Caco-2 (cell line): Measurements from ENCODE around the gene KIF13A. TPM values are rescaled to one million over a fixed set of nuclear protein-coding genes. Genes with fewer than 3 reads are reported as not detected.

Source experiments
- BruUV-seq: library from RNA; stranded (reverse); fragments of 400-500 nt; replicated peaks from 2 replicates; lab custom pipeline; 2021; lab: Mats Ljungman, UMichigan
- CTCF ChIA-PET: fragments of 300-600 bp; sonication (Branson Sonifier 250); formaldehyde crosslinking; loops from one replicate; lab custom pipeline; 2022; ENCODE audit warnings: antibody characterized with exemption; lab: Charles Lee
- POLR2A ChIA-PET: fragments of 300-600 bp; sonication (Branson Sonifier 250); formaldehyde crosslinking; loops from one replicate; lab custom pipeline; 2022; ENCODE audit warnings: antibody characterized with exemption; lab: Charles Lee
- DNase-seq, 2 experiments: peaks; one replicate each; pipeline versions ENCODE4 v3.0.0 to v3.0.0-alpha.2; 2020 to 2022
- H3K27me3 ChIP-seq: replicated peaks from 2 replicates; pipeline ENCODE4 v1.6.0; 2011; ENCODE audit warnings: low read length; ENCODE audit not compliant: control insufficient read depth, insufficient read depth
- H3K36me3 ChIP-seq: 2 replicates; pipeline ENCODE4 v1.5.1; 2011; ENCODE audit warnings: low read length; ENCODE audit not compliant: control insufficient read depth, insufficient read depth
- H3K4me1 ChIP-seq: fragments of 250-450 bp; sonication (Bioruptor Pico); 2 replicates; pipeline ENCODE4 v1.5.1; 2020; ENCODE audit warnings: mild to moderate bottlenecking
- H3K4me3 ChIP-seq: 2 replicates; pipeline ENCODE4 v1.5.1; 2011; ENCODE audit warnings: low read depth, mild to moderate bottlenecking, control low read depth, low read length
- H3K9me3 ChIP-seq: fragments of 250-450 bp; sonication (Bioruptor Pico); 2 replicates; pipeline ENCODE4 v1.5.1; 2020; ENCODE audit warnings: mild to moderate bottlenecking, moderate library complexity
- H3K27ac Mint-ChIP-seq: one replicate; pipeline ENCODE4 v1.8.0; 2022; ENCODE audit warnings: mixed read lengths; ENCODE audit not compliant: unreplicated experiment
- H3K27me3 Mint-ChIP-seq: one replicate; pipeline ENCODE4 v1.8.0; 2022; ENCODE audit warnings: mixed read lengths; ENCODE audit not compliant: insufficient read depth, unreplicated experiment
- H3K36me3 Mint-ChIP-seq: one replicate; pipeline ENCODE4 v1.8.0; 2022; ENCODE audit warnings: mild to moderate bottlenecking, mixed read lengths; ENCODE audit not compliant: insufficient read depth, unreplicated experiment
- H3K4me1 Mint-ChIP-seq: one replicate; pipeline ENCODE4 v1.8.0; 2022; ENCODE audit warnings: low read depth, mixed read lengths; ENCODE audit not compliant: unreplicated experiment
- H3K4me3 Mint-ChIP-seq: one replicate; pipeline ENCODE4 v1.8.0; 2022; ENCODE audit warnings: mild to moderate bottlenecking, moderate library complexity, mixed read lengths; ENCODE audit not compliant: unreplicated experiment
- H3K9me3 Mint-ChIP-seq: one replicate; pipeline ENCODE4 v1.8.0; 2022; ENCODE audit warnings: mixed read lengths; ENCODE audit not compliant: unreplicated experiment
- CTCF ChIP-seq, 2 experiments: fragments of 200-600 bp in 1 of 2; IDR thresholded peaks; 1 replicate in 1 of 2; 2 replicates in 1 of 2; pipeline versions ENCODE4 v1.5.1 to v1.8.0; 2011 to 2022; ENCODE audit warnings: antibody characterized with exemption in 1 of 2, control low read depth in 1 of 2, inconsistent platforms in 1 of 2, low read depth in 1 of 2, low read length in 1 of 2, mild to moderate bottlenecking in 1 of 2, moderate library complexity in 1 of 2; ENCODE audit not compliant: insufficient read depth in 1 of 2, severe bottlenecking in 1 of 2, unreplicated experiment in 1 of 2
- intact Hi-C: fragments of 100-400 bp; cut with micrococcal nuclease; formaldehyde crosslinking; loops from one replicate; pipeline ENCODE4 v1.10.0; 2022; ENCODE audit not compliant: unreplicated experiment
- total RNA-seq: library from RNA; stranded (reverse); gene quantifications from 2 replicates; pipeline ENCODE4 v1.2.3, GENCODE V29; 2022

The KIF13A gene
- total RNA-seq, 1 experiment from 2014 or later, result 13.8 TPM

- POLR2A ChIA-PET, result no interaction called here
- Histone ChIP-seq H3K36me3 (no peaks in the 10 kb centered on the region), H3K27me3 (no peaks in the 10 kb centered on the region), H3K4me3 (no peak overlapping the region), H3K9me3 (no peaks in the 10 kb centered on the region), H3K4me1 (peaks cover 30% of the 10 kb centered on the region)
- DNase-seq, result no peak
- no peak overlapping the region for H3K4me3 Mint-ChIP-seq
- BruUV-seq, result no TSS peak
- H3K36me3 Mint-ChIP-seq, result peaks cover 15% of the 10 kb centered on the region
- no peak for TF ChIP-seq CTCF (IDR thresholded peaks at IDR 0.05; ENCODE audit: insufficient read depth in 1 of 2, low read depth in 1 of 2, low read length in 1 of 2, severe bottlenecking in 1 of 2, unreplicated experiment in 1 of 2)
- H3K4me1 Mint-ChIP-seq, result peaks cover 16% of the 10 kb centered on the region
- H3K27ac Mint-ChIP-seq, result no peak overlapping the region
- H3K27me3 Mint-ChIP-seq, result no peaks in the 10 kb centered on the region
- no peaks in the 10 kb centered on the region for H3K9me3 Mint-ChIP-seq
- CTCF ChIA-PET, result no interaction called here
- intact Hi-C loops, result no loop called here
These were observed 277.1 kb downstream of the KIF13A start for GRCh38 chr6:17710331-17710730.

- no peaks in the 10 kb centered on the region for H3K36me3 ChIP-seq
- TF ChIP-seq CTCF (IDR thresholded peaks at IDR 0.05; ENCODE audit: insufficient read depth in 1 of 2, low read depth in 1 of 2, low read length in 1 of 2, severe bottlenecking in 1 of 2, unreplicated experiment in 1 of 2), result no peak
- no peaks in the 10 kb centered on the region for H3K9me3 Mint-ChIP-seq
- H3K4me1 Mint-ChIP-seq, result peaks cover 8% of the 10 kb centered on the region
- CTCF ChIA-PET, result no interaction called here
- H3K4me3 Mint-ChIP-seq, result no peak overlapping the region
- no peak overlapping the region for H3K4me3 ChIP-seq
- no peaks in the 10 kb centered on the region for H3K27me3 ChIP-seq
- no peak overlapping the region for H3K27ac Mint-ChIP-seq
- intact Hi-C loops, result loop anchor here (5.0 to 10.0 kb wide), 2 partner anchors 55 to 93 kb away; no protein-coding TSS in a partner anchor
- H3K9me3 ChIP-seq, result no peaks in the 10 kb centered on the region
- POLR2A ChIA-PET, result no interaction called here
- no peaks in the 10 kb centered on the region for H3K27me3 Mint-ChIP-seq
- H3K4me1 ChIP-seq, result peaks cover 22% of the 10 kb centered on the region
- no peak for DNase-seq
- peaks cover 15% of the 10 kb centered on the region for H3K36me3 Mint-ChIP-seq
- no TSS peak for BruUV-seq
These were observed 278.0 kb downstream of the KIF13A start for GRCh38 chr6:17709476-17709875.

Other genes starting within 250 kb of the KIF13A start
- 1.6 and 2.1 TPM in 2 replicates for gene NHLRC1, start 135.0 kb upstream of the KIF13A start, total RNA-seq
- gene TPMT, start 167.4 kb upstream of the KIF13A start, total RNA-seq, result 10.1 and 11.0 TPM in 2 replicates
- gene KDM1B, start 167.8 kb upstream of the KIF13A start, total RNA-seq, result 9.5 and 10.6 TPM in 2 replicates